Neural crest cell (in vitro differentiated cells): ENCODE measurements around the gene USF1. TPM values are rescaled to one million over a fixed set of nuclear protein-coding genes. Genes with fewer than 3 reads are reported as not detected.
"Not testable (repeated sequence)": the region's sequence is repeated elsewhere in the genome, so short reads cannot be mapped to it uniquely, and the experiment has no call there.

Source experiments
- DNase-seq: peaks from one replicate; pipeline ENCODE4 v3.0.0; 2021; ENCODE audit warnings: low read depth, mixed read lengths, low spot score
- H3K27ac Mint-ChIP-seq: one replicate; pipeline ENCODE4 v1.8.0; 2021; ENCODE audit warnings: mild to moderate bottlenecking, mixed read lengths; ENCODE audit not compliant: unreplicated experiment
- H3K27me3 Mint-ChIP-seq: 2 replicates; pipeline ENCODE4 v1.8.0; 2021; ENCODE audit warnings: low read depth, mild to moderate bottlenecking, mixed read lengths
- H3K36me3 Mint-ChIP-seq: 2 replicates; pipeline ENCODE4 v1.8.0; 2021; ENCODE audit warnings: low read depth, mild to moderate bottlenecking, mixed read lengths
- H3K4me1 Mint-ChIP-seq: 2 replicates; pipeline ENCODE4 v1.8.0; 2021; ENCODE audit warnings: mixed read lengths
- H3K4me3 Mint-ChIP-seq: one replicate; pipeline ENCODE4 v1.8.0; 2021; ENCODE audit warnings: mild to moderate bottlenecking, mixed read lengths
- H3K9me3 Mint-ChIP-seq: 2 replicates; pipeline ENCODE4 v1.8.0; 2021; ENCODE audit warnings: mixed read lengths
- CTCF ChIP-seq: fragments of 200-600 bp; sonication (generic); conservative IDR thresholded peaks from 2 replicates; pipeline ENCODE4 v1.5.0; 2021; ENCODE audit warnings: antibody characterized with exemption, mild to moderate bottlenecking
- total RNA-seq: library from RNA; stranded (reverse); gene quantifications from 2 replicates; pipeline ENCODE4 v1.2.1, GENCODE V29; 2021

The USF1 gene
- total RNA-seq, 1 donor from 2014 or later, result 87.7 TPM

GRCh38 chr1:161017756-161018630 is 27.8 kb downstream of the USF1 start:
- Mint-ChIP-seq H3K27me3 (peaks cover 58% of the 10 kb centered on the region), H3K9me3 (no peaks in the 10 kb centered on the region), H3K4me3 (no peak overlapping the region), H3K4me1 (peaks cover 34% of the 10 kb centered on the region), H3K36me3 (no peaks in the 10 kb centered on the region), H3K27ac (no peak overlapping the region)
- no peak for TF ChIP-seq CTCF
- no peak for DNase-seq

DNA sequence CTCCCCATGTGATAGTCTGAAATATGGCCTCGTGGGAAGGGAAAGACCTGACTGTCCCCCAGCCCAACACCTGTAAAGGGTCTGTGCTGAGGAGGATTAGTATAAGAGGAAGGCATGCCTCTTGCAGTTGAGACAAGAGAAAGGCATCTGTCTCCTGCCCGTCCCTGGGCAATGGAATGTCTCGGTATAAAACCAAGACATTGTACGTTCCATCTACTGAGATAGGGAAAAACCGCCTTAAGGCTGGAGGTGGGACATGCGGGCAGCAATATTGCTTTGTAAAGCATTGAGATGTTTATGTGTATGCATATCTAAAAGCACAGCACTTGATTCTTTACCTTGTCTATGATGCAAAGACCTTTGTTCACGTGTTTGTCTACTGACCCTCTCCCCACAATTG is 28.6 kb downstream of the USF1 start:
- not testable (repeated sequence) for H3K27ac Mint-ChIP-seq, H3K36me3 Mint-ChIP-seq, H3K4me3 Mint-ChIP-seq, H3K9me3 Mint-ChIP-seq, DNase-seq
- peaks cover 51% of the 10 kb centered on the region for H3K27me3 Mint-ChIP-seq
- H3K4me1 Mint-ChIP-seq, result peaks cover 34% of the 10 kb centered on the region

DNA sequence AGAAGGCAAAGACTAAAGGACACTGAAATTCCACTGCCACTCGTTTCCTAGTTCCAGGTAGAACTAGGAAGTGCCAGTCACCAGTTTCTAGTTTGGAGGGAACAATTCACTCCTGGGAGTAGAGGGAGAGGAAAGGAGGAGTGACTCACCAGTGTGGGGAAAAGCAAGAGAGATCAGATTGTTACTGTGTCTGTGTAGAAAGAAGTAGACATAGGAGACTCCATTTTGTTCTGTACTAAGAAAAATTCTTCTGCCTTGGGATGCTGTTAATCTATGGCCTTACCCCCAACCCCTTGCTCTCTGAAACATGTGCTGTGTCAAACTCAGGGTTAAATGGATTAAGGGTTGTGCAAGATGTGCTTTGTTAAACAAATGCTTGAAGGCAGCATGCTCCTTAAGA is 29.1 kb downstream of the USF1 start:
- not testable (repeated sequence) for DNase-seq, H3K36me3 Mint-ChIP-seq, H3K27ac Mint-ChIP-seq, H3K4me3 Mint-ChIP-seq, H3K9me3 Mint-ChIP-seq
- Mint-ChIP-seq H3K4me1 (peaks cover 34% of the 10 kb centered on the region), H3K27me3 (peaks cover 46% of the 10 kb centered on the region)

DNA sequence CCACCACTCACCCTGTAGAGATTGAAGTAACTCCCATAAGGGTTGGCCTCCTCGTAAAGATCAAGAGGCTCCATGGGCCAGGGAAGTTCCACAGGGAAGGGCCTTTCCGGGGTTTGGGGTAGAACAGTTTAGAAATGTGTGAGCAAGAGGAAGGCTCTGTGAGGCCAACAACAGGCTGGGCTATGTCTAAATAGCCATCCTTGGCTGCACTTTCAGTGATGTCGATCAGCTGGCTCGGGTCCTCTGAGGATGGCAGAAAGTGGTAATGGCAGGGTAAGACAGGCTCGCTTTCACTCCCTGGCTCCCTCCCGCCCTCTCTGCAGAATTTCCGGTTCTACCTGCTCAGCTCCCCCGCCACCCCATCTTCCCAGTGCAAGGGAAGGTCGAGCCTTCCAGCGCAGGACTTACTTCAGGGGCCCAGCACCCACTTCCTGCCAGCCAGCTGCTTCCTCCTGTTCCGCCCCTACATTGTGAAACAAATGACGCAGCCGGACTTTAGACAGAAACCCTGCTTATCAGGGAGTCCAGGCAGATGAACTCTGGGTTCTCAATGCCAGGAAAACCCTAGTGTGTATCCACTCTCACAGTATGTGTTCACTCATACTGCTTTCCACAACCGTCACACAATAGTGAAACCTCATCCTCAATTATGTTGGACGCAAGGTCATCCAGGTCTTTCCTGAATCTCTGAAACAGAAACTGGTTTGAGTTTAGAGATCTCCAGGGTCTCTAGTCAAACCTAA is 32.1 kb downstream of the USF1 start:
- H3K9me3 Mint-ChIP-seq, result no peaks in the 10 kb centered on the region
- DNase-seq, result no peak
- H3K4me3 Mint-ChIP-seq, result no peak overlapping the region
- TF ChIP-seq CTCF, result no peak
- no peak overlapping the region for H3K27ac Mint-ChIP-seq
- peaks cover 13% of the 10 kb centered on the region for H3K4me1 Mint-ChIP-seq
- H3K36me3 Mint-ChIP-seq, result no peaks in the 10 kb centered on the region
- peaks cover 16% of the 10 kb centered on the region for H3K27me3 Mint-ChIP-seq

DNA sequence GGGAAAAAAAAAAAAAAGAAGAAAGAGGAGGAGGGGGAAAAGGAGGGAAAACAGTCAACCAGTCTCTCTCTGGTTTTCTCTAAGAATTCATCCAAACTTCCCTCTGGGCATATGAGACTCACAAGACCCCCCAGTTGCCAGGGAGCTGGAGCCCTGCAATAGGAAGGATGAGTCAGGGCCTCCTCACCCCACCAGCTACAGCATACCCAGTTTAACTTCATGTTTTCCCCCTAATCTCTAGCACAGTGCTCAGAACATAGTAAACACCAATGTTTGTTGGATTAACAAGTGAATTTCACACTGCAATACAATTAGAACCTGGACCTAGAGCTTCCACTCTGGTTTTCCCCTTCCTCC is 32.7 kb downstream of the USF1 start:
- Mint-ChIP-seq H3K4me3 (no peak overlapping the region), H3K36me3 (no peaks in the 10 kb centered on the region)

DNA sequence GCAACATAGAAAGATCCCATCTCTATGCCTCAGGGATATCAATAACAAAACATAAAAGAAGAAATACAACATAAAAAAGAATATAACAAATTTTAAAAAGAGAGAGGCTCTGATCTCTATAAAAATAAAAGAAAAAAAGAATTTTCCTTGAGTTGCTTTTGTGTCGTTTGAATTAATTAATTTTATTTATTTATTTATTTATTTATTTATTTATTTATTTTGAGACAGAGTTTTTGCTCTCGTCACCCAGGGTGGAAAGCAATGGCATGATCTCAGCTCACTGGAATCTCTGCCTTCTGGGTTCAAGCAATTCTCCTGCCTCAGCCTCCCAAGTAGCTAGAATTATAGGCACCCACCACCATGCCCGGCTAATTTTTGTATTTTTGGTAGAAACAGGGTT is 33.4 kb downstream of the USF1 start:
- H3K27me3 Mint-ChIP-seq, result peaks cover 5% of the 10 kb centered on the region
- no peak overlapping the region for H3K27ac Mint-ChIP-seq
- no peak for TF ChIP-seq CTCF
- DNase-seq, result no peak
- no peak overlapping the region for H3K4me3 Mint-ChIP-seq
- no peaks in the 10 kb centered on the region for H3K9me3 Mint-ChIP-seq
- H3K4me1 Mint-ChIP-seq, result peaks cover 13% of the 10 kb centered on the region
- H3K36me3 Mint-ChIP-seq, result no peaks in the 10 kb centered on the region

More for the DNA sequence above, 32.7 kb downstream of the USF1 start:
- Mint-ChIP-seq H3K27me3 (peaks cover 11% of the 10 kb centered on the region), H3K27ac (no peak overlapping the region), H3K9me3 (no peaks in the 10 kb centered on the region), H3K4me1 (peaks cover 13% of the 10 kb centered on the region)
- no peak for DNase-seq
- TF ChIP-seq CTCF, result no peak
